PFSK-1 (cell line): Measurements from ENCODE around the gene RXFP1.

Source experiments
- FOXP2 ChIP-seq: optimal IDR thresholded peaks from 2 replicates; pipeline ENCODE3; 2011; ENCODE audit warnings: borderline replicate concordance, control low read depth, inconsistent platforms; ENCODE audit not compliant: insufficient read depth; ENCODE audit errors: extremely low read length, extremely low read depth
- POLR2AphosphoS5 ChIP-seq: IDR thresholded peaks from 2 replicates; pipeline ENCODE4 v1.6.1; 2012; ENCODE audit warnings: low read depth, mild to moderate bottlenecking, control low read depth, low read length, moderate library complexity
- SIN3A ChIP-seq: IDR thresholded peaks from 2 replicates; pipeline ENCODE4 v1.6.1; 2012; ENCODE audit warnings: mild to moderate bottlenecking, low read length, moderate library complexity, borderline replicate concordance; ENCODE audit not compliant: insufficient read depth
- TAF1 ChIP-seq: IDR thresholded peaks from 2 replicates; pipeline ENCODE4 v1.6.1; 2012; ENCODE audit warnings: low read length, control low read depth, borderline replicate concordance; ENCODE audit not compliant: insufficient read depth
- TF ChIP-seq, protein P1 (sequence below), 2 experiments: IDR thresholded peaks; 2 replicates each; pipeline versions ENCODE4 v1.6.1 to v1.8.0; 2011 to 2012; ENCODE audit warnings: low read depth in 2 of 2, low read length in 2 of 2, control low read depth in 1 of 2, inconsistent platforms in 1 of 2, mild to moderate bottlenecking in 1 of 2, moderate library complexity in 1 of 2; ENCODE audit not compliant: insufficient read depth in 1 of 2

Gene RXFP1

DNA sequence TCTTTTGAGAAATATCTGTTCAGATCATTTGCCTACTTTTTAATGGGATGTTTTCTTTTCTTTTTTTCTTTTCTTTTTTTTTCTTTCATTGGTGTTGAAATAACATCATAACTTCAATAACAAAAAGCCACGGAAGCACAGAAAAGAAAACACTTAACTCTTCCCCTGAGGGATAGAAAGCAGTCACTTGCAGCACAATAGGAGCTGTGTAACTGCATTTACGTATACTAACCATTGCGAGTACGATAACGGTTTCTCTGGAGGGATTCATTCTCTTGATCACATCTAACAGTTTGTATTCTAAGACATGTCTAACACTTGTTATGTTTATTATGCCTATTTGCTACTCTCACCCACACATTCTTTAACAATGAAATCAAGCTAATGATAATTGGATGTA, 122.7 kb downstream of the RXFP1 start:
- TF ChIP-seq, protein P1, sequence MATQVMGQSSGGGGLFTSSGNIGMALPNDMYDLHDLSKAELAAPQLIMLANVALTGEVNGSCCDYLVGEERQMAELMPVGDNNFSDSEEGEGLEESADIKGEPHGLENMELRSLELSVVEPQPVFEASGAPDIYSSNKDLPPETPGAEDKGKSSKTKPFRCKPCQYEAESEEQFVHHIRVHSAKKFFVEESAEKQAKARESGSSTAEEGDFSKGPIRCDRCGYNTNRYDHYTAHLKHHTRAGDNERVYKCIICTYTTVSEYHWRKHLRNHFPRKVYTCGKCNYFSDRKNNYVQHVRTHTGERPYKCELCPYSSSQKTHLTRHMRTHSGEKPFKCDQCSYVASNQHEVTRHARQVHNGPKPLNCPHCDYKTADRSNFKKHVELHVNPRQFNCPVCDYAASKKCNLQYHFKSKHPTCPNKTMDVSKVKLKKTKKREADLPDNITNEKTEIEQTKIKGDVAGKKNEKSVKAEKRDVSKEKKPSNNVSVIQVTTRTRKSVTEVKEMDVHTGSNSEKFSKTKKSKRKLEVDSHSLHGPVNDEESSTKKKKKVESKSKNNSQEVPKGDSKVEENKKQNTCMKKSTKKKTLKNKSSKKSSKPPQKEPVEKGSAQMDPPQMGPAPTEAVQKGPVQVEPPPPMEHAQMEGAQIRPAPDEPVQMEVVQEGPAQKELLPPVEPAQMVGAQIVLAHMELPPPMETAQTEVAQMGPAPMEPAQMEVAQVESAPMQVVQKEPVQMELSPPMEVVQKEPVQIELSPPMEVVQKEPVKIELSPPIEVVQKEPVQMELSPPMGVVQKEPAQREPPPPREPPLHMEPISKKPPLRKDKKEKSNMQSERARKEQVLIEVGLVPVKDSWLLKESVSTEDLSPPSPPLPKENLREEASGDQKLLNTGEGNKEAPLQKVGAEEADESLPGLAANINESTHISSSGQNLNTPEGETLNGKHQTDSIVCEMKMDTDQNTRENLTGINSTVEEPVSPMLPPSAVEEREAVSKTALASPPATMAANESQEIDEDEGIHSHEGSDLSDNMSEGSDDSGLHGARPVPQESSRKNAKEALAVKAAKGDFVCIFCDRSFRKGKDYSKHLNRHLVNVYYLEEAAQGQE (IDR thresholded peaks at IDR 0.05; ENCODE audit: insufficient read depth in 1 of 2, low read depth in 2 of 2, low read length in 2 of 2) = no peak
- TF ChIP-seq TAF1 = no peak
- TF ChIP-seq SIN3A = no peak
- TF ChIP-seq FOXP2 = no peak
- TF ChIP-seq POLR2AphosphoS5 = no peak

DNA sequence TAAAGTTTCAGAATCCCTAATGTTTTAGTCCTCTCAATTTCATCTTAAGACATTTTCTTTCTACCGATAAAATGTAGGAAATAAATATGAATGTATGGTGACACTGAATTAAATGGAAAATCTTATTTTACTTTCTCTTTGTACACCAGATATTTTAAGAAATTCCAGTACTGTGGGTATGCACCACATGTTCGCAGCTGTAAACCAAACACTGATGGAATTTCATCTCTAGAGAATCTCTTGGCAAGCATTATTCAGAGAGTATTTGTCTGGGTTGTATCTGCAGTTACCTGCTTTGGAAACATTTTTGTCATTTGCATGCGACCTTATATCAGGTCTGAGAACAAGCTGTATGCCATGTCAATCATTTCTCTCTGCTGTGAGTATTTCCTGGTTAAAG, 123.1 kb downstream of the RXFP1 start:
- TF ChIP-seq TAF1 = no peak
- no peak for TF ChIP-seq FOXP2
- TF ChIP-seq, protein P1 (IDR thresholded peaks at IDR 0.05; ENCODE audit: insufficient read depth in 1 of 2, low read depth in 2 of 2, low read length in 2 of 2) = no peak
- TF ChIP-seq SIN3A = no peak
- no peak for TF ChIP-seq POLR2AphosphoS5

DNA sequence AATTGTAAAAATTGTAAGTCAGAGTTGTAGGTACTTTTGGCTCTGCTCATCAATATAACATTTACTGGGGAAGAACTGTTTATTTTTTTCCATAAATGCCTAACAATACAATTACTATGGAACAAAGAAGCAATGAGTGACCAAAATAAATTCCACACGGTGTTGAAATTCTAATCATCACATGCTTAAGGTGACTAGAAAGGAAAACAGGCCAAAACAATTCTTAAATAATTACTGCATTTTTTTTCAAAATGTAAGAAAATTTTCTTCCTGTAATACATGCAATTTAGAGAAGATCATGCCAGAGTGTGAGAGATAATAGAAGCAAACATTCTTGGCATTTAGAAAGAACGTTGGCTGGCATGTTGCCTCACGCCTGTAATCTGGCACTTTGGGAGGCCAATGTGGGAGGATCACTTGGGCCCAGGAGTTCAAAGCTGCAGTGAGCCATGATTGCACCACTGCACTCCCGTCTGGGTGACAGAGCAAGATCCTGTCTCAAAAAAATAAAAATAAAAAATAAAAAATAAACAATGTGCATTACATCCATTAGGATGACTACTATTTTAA, 127.5 kb downstream of the RXFP1 start:
- no peak for TF ChIP-seq TAF1
- no peak for TF ChIP-seq FOXP2
- TF ChIP-seq, protein P1 (IDR thresholded peaks at IDR 0.05; ENCODE audit: insufficient read depth in 1 of 2, low read depth in 2 of 2, low read length in 2 of 2) = no peak

DNA sequence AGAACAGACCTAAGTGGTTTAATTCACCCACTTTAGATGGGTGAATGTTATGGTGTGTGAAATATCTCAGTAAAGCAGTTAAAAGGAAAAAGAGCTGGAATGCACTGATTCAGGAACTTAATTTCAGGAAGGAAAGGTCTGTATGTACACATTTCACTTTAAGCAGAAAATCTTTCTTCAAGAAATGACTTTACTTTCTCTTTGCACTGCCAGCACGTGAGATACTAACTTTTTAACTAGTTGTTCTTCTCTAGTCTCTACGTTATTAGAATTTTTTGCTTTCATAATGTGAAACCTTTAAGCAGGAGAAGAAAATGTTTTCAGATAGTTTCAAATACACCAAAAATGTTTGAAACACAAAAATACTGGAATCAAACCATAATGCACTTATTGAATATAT, 131.2 kb downstream of the RXFP1 start:
- TF ChIP-seq POLR2AphosphoS5 = no peak

DNA sequence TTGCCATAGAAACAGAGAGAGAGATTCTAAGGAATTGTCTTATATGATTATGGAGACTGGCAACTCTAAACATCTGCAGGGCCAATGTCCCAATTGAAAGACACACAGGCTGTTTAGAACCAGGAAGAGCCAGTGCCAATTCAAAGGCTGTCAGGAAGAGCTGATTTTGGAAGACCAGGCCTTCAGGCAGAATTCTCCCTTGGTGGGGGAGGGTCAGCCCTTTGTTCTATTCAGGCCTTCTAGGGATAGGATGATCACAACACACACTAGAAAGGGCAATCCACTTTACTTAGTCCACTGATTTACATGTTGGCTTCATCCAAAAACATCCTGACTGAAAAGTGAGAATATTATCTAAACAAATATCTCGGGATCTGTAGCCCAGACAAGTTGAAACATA, 134.8 kb downstream of the RXFP1 start:
- TF ChIP-seq SIN3A = no peak

DNA sequence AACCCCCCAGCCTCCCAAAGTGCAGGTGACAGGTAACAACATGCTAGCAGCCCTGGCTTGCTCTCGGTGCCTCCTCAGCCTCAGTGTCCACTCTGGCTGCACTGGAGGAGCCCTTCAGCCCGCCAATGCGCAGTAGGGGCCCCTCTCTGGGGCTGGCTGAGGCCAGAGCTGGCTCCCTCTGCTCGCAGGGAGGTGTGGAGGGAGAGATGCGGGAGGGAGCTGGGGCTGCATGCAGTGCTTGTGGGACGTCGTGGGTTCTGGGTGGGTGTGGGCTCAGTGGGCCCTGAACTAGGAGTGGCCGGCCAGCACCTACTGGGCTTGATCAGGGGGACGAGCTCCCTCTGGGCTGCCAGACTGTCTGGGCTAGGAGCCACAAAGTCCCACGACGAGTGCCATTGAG, 135.6 kb downstream of the RXFP1 start:
- TF ChIP-seq FOXP2 (no peak), TAF1 (no peak), SIN3A (no peak), POLR2AphosphoS5 (no peak)
- TF ChIP-seq, protein P1 (IDR thresholded peaks at IDR 0.05; ENCODE audit: insufficient read depth in 1 of 2, low read depth in 2 of 2, low read length in 2 of 2) = no peak
